Ovary (tissue), 9 donors: ENCODE measurements around the gene PPP1R18. TPM values are rescaled to one million over a fixed set of nuclear protein-coding genes. Genes with fewer than 3 reads are reported as not detected.
"Not testable (repeated sequence)": the region's sequence is repeated elsewhere in the genome, so short reads cannot be mapped to it uniquely, and the experiment has no call there.

Experiments
- DNase-seq, 5 donors: peaks; one replicate each; pipeline ENCODE4 v3.0.0-alpha.2; 2019 to 2020
- H3K27ac ChIP-seq, 2 donors: fragments of 200-600 bp; one replicate each; pipeline versions ENCODE4 v1.5.1 to v1.8.0; 2019 to 2022
- H3K27me3 ChIP-seq: fragments of 200-600 bp; one replicate; pipeline ENCODE4 v1.8.0; 2022
- H3K36me3 ChIP-seq: fragments of 200-600 bp; sonication (generic); one replicate; pipeline ENCODE4 v1.5.1; 2019
- H3K4me1 ChIP-seq: one replicate; pipeline ENCODE4 v1.8.1; 2013; ENCODE audit warnings: mild to moderate bottlenecking, moderate library complexity; ENCODE audit not compliant: insufficient read depth
- H3K4me3 ChIP-seq: fragments of 200-600 bp; sonication (generic); one replicate; pipeline ENCODE4 v1.5.1; 2017
- H3K9me3 ChIP-seq, 2 donors: fragments of 200-600 bp in 1 of 2; sonication (generic) in 1 of 2; one replicate each; pipeline versions ENCODE4 v1.5.1 to v1.8.1; 2013 to 2019; ENCODE audit warnings: mild to moderate bottlenecking in 1 of 2, moderate library complexity in 1 of 2
- CTCF ChIP-seq, 3 donors: fragments of 450-650 bp in 2 of 3; fragments of 200-600 bp in 1 of 3; IDR thresholded peaks; one replicate each; pipeline versions ENCODE4 v1.5.1 to v1.8.0; 2016 to 2022; ENCODE audit warnings: antibody characterized with exemption in 3 of 3, mild to moderate bottlenecking in 1 of 3
- EP300 ChIP-seq: sonication (generic); formaldehyde crosslinking; IDR thresholded peaks from one replicate; pipeline ENCODE4 v1.6.1; 2017; ENCODE audit warnings: antibody characterized with exemption
- POLR2A ChIP-seq: fragments of 450-650 bp; IDR thresholded peaks from one replicate; pipeline ENCODE4 v1.6.1; 2017; ENCODE audit warnings: antibody characterized with exemption, mild to moderate bottlenecking, moderate library complexity
- whole genome bisulfite sequencing, 3 donors: extraction: QIAGEN DNeasy Blood & Tissue Kit in 1 of 3; methylation state at CpG; one replicate each; pipeline versions ENCODE4 v1.1.5 to v1.1.7; 2013 to 2017; 5-methylcytosine and 5-hydroxymethylcytosine counted together
- intact Hi-C, 4 donors: fragments of 100-400 bp; cut with DNase I; formaldehyde crosslinking; loops; one replicate each; pipeline versions ENCODE4 v1.11.0 to v1.15.1; 2022 to 2023
- polyA plus RNA-seq, 2 donors: library from polyadenylated mRNA; stranded (reverse); fragments of 200-250 nt in 1 of 2; fragments of 350-450 nt in 1 of 2; fragmentation: Illumina TruSeq in 1 of 2; extraction: RNeasy Lipid Tissue Mini Kit (QIAGEN cat#74804) in 1 of 2; gene quantifications; one replicate each; pipeline ENCODE4 v1.2.3, GENCODE V29; 2013 to 2014
- total RNA-seq, 7 donors: library from RNA; depleted of rRNA in 2 of 7; stranded (reverse); fragments of >200 nt in 2 of 7; fragmentation: NEBNext Ultra II Directional in 3 of 7; extraction: Animal tissue kit (Norgen Biotek cat#: 25700) in 3 of 7; gene quantifications; one replicate each; pipeline versions ENCODE4 v1.1.0 to v1.2.4, GENCODE V29; 2016 to 2023
- donor health status: DM: no; HTN: no; CAD: no; lungs with moderate emphysema.
- donor health status: DM: no; HTN: no; CAD: no.
- donor health status: Bipolar disorder and iron deficiency.
- donor health status: DM: yes; HTN: yes; CAD: no.
- donor health status: DM: no; HTN: no; CAD: no.
- donor health status: DM: yes; HTN: yes; CAD: no.

PPP1R18 gene
- total and polyA plus RNA-seq, 9 donors = 14.7 to 95.9 (median 56.0) TPM

- WGBS, 3 donors = 20 to 33% (median 32%) methylated on average over 3 of the region's 3 CpGs
- H3K4me1 ChIP-seq = no peaks in the 10 kb centered on the region
- H3K27ac ChIP-seq = no peak overlapping the region
Measured at GRCh38 chr6:30725713-30726505, 39.5 kb upstream of the PPP1R18 start.

GRCh38 chr6:30724906-30725667, 38.6 kb upstream of the PPP1R18 start:
- no peak for DNase-seq
- WGBS, 3 donors = 29 to 33% (median 32%) methylated on average over 6 of the region's 6 CpGs
- no peaks in the 10 kb centered on the region for H3K27me3 ChIP-seq
- H3K27ac ChIP-seq = no peak overlapping the region
- TF ChIP-seq POLR2A (no peak), CTCF (IDR thresholded peaks at IDR 0.05) (no peak), EP300 (no peak)
- H3K4me1 ChIP-seq = no peaks in the 10 kb centered on the region
- H3K36me3 ChIP-seq = no peaks in the 10 kb centered on the region
- H3K4me3 ChIP-seq = no peak overlapping the region
- intact Hi-C loops = no loop called here
- H3K9me3 ChIP-seq = no peaks in the 10 kb centered on the region

More at GRCh38 chr6:30725713-30726505, 39.5 kb upstream of the PPP1R18 start:
- Histone ChIP-seq H3K36me3 (no peaks in the 10 kb centered on the region), H3K27me3 (no peaks in the 10 kb centered on the region), H3K9me3 (no peaks in the 10 kb centered on the region), H3K4me3 (no peak overlapping the region)
- intact Hi-C loops = no loop called here
- no peak for TF ChIP-seq CTCF (IDR thresholded peaks at IDR 0.05)
- TF ChIP-seq EP300 = no peak
- no peak for TF ChIP-seq POLR2A
- no peak for DNase-seq

GRCh38 chr6:30723843-30724741, 37.6 kb upstream of the PPP1R18 start:
- intact Hi-C loops = loop anchor here in 3 of 4 donors (2.0 kb wide), 2 partner anchors 43 to 45 kb away; no protein-coding TSS in a partner anchor
- 32 to 39% (median 33%) methylated on average over 29 of the region's 29 CpGs for WGBS, 3 donors
- not testable (repeated sequence) for H3K27ac ChIP-seq

GRCh38 chr6:30723159-30723842, 36.9 kb upstream of the PPP1R18 start:
- not testable (repeated sequence) for DNase-seq, H3K27ac ChIP-seq, H3K27me3 ChIP-seq, H3K4me1 ChIP-seq, H3K36me3 ChIP-seq, H3K4me3 ChIP-seq, H3K9me3 ChIP-seq
- 38 to 41% (median 39%) methylated on average over 16 of the region's 16 CpGs for WGBS, 3 donors
- intact Hi-C loops = loop anchor here in 3 of 4 donors (2.0 kb wide), 2 partner anchors 42 to 44 kb away; no protein-coding TSS in a partner anchor

More at GRCh38 chr6:30723843-30724741, 37.6 kb upstream of the PPP1R18 start:
- not testable (repeated sequence) for DNase-seq, H3K9me3 ChIP-seq, H3K4me1 ChIP-seq, H3K4me3 ChIP-seq, H3K36me3 ChIP-seq, H3K27me3 ChIP-seq
